Trophoblast cell (in vitro differentiated cells and primary cell): ENCODE data around the gene TSPAN4.
A peak's percentile ranks its signal among the peaks of the same experiment; 100 is the strongest.

Experiments
- DNase-seq, 2 donors: peaks; one replicate each; pipeline ENCODE4 v3.0.0-alpha.2; 2016
- H2AFZ ChIP-seq: 2 replicates; pipeline ENCODE4 v1.6.1; 2013; ENCODE audit warnings: low read length, moderate library complexity, mild to moderate bottlenecking; ENCODE audit not compliant: insufficient read depth, poor library complexity
- H2AK5ac ChIP-seq: 2 replicates; pipeline ENCODE4 v1.6.1; 2013; ENCODE audit warnings: mild to moderate bottlenecking, low read length
- H2BK120ac ChIP-seq: 2 replicates; pipeline ENCODE4 v1.6.1; 2013; ENCODE audit warnings: low read length, mild to moderate bottlenecking, moderate library complexity; ENCODE audit not compliant: insufficient read depth, poor library complexity
- H2BK12ac ChIP-seq: 2 replicates; pipeline ENCODE4 v1.6.1; 2013; ENCODE audit warnings: mild to moderate bottlenecking, low read length, moderate library complexity
- H2BK5ac ChIP-seq: 2 replicates; pipeline ENCODE4 v1.6.1; 2013; ENCODE audit warnings: low read length, low read depth, moderate library complexity, mild to moderate bottlenecking; ENCODE audit not compliant: poor library complexity
- H3K14ac ChIP-seq: 2 replicates; pipeline ENCODE4 v1.6.1; 2013; ENCODE audit warnings: mild to moderate bottlenecking, low read length
- H3K18ac ChIP-seq: 2 replicates; pipeline ENCODE4 v1.6.1; 2013; ENCODE audit warnings: mild to moderate bottlenecking, low read length
- H3K23ac ChIP-seq: 2 replicates; pipeline ENCODE4 v1.6.1; 2013; ENCODE audit warnings: low read length
- H3K27ac ChIP-seq: 2 replicates; pipeline ENCODE4 v1.5.1; 2013; ENCODE audit warnings: low read depth, mild to moderate bottlenecking, inconsistent platforms, low read length, moderate library complexity
- H3K27me3 ChIP-seq: 2 replicates; pipeline ENCODE4 v1.6.1; 2013; ENCODE audit warnings: inconsistent platforms, mild to moderate bottlenecking, low read length, moderate library complexity; ENCODE audit not compliant: insufficient read depth
- H3K36me3 ChIP-seq, 2 experiments: 1 replicate in 1 of 2; 2 replicates in 1 of 2; pipeline ENCODE4 v1.6.1; 2013; ENCODE audit warnings: low read length in 2 of 2, mild to moderate bottlenecking in 2 of 2, moderate library complexity in 1 of 2; ENCODE audit not compliant: insufficient read depth in 2 of 2, control insufficient read depth in 1 of 2
- H3K4ac ChIP-seq: 2 replicates; pipeline ENCODE4 v1.6.1; 2013; ENCODE audit warnings: low read depth, mild to moderate bottlenecking, low read length, moderate library complexity
- H3K4me1 ChIP-seq, 2 experiments: 1 replicate in 1 of 2; 2 replicates in 1 of 2; pipeline ENCODE4 v1.6.1; 2013; ENCODE audit warnings: low read length in 2 of 2, mild to moderate bottlenecking in 2 of 2, moderate library complexity in 1 of 2; ENCODE audit not compliant: insufficient read depth in 2 of 2, control insufficient read depth in 1 of 2
- H3K4me2 ChIP-seq: 2 replicates; pipeline ENCODE4 v1.6.1; 2013; ENCODE audit warnings: inconsistent platforms, mild to moderate bottlenecking, low read length, moderate library complexity
- H3K4me3 ChIP-seq: 2 replicates; pipeline ENCODE4 v1.5.1; 2013; ENCODE audit warnings: mild to moderate bottlenecking, low read depth, low read length, inconsistent platforms
- H3K79me1 ChIP-seq: one replicate; pipeline ENCODE4 v1.6.1; 2013; ENCODE audit warnings: low read length
- H3K79me2 ChIP-seq: 2 replicates; pipeline ENCODE4 v1.6.1; 2013; ENCODE audit warnings: low read length, mild to moderate bottlenecking; ENCODE audit not compliant: control insufficient read depth, insufficient read depth, poor library complexity
- H3K9ac ChIP-seq: 2 replicates; pipeline ENCODE4 v1.6.1; 2013; ENCODE audit warnings: mild to moderate bottlenecking, low read length
- H3K9me3 ChIP-seq: 2 replicates; pipeline ENCODE4 v1.6.1; 2013; ENCODE audit warnings: low read depth, mild to moderate bottlenecking, control low read depth, inconsistent platforms, low read length; ENCODE audit not compliant: insufficient read depth
- H4K12ac ChIP-seq: 2 replicates; pipeline ENCODE4 v1.6.1; 2013; ENCODE audit warnings: low read depth, mild to moderate bottlenecking, low read length, moderate library complexity
- H4K8ac ChIP-seq: 2 replicates; pipeline ENCODE4 v1.6.1; 2013; ENCODE audit warnings: low read depth, mild to moderate bottlenecking, low read length, moderate library complexity
- H4K91ac ChIP-seq: one replicate; pipeline ENCODE4 v1.6.1; 2013; ENCODE audit warnings: low read depth, mild to moderate bottlenecking, low read length, moderate library complexity
- WGBS: extraction: QIAGEN DNeasy Blood & Tissue Kit; methylation state at CpG from one replicate; pipeline ENCODE4 v1.1.7; 2013; ENCODE audit warnings: missing lambda C conversion rate; ENCODE audit not compliant: insufficient read length, insufficient coverage; ENCODE audit errors: extremely low coverage; 5-methylcytosine and 5-hydroxymethylcytosine counted together

TSPAN4 gene

DNA sequence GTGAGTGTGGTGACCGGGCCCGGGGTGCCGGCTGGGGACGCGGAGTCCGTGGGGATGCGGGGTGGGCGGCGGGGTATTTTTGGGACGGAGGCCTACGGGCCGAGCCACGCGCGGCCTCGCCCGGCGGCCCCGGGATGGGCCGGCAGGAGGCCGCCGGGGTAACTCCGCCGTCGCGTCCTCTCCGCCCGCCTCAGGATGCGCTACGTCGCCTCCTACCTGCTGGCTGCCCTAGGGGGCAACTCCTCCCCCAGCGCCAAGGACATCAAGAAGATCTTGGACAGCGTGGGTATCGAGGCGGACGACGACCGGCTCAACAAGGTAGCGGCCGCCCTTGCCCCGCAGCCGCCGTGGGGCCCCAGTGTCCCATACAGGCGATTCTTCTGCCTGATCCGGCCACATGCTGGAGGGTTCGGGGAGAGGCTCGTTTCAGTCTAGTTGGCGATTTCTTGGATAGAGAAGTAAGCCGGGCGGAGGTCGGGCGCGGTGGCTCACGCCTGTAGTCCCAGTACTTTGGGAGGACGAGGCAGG is 32.5 kb upstream of the TSPAN4 start:
- peaks cover 29 to 31% of the 10 kb centered on the region in 2 experiments for H3K36me3 ChIP-seq
- H2BK120ac ChIP-seq, result peak overlapping the region; percentile 13
- H3K79me2 ChIP-seq, result peaks cover 23% of the 10 kb centered on the region
- peak overlapping the region; percentile 98 for H3K4ac ChIP-seq
- peak overlapping the region; percentile 80 for H3K4me2 ChIP-seq
- H4K91ac ChIP-seq, result peak overlapping the region; percentile 85
- peak overlapping the region; percentile 93 for H2AK5ac ChIP-seq
- DNase-seq, result peak in 1 of 2 donors; percentile 38
- peak overlapping the region; percentile 27 for H2BK12ac ChIP-seq
- no peaks in the 10 kb centered on the region for H3K27me3 ChIP-seq
- no CpG with 5 or more reads among the region's 55 CpGs for WGBS
- H4K12ac ChIP-seq, result peak overlapping the region; percentile 71
- peak overlapping the region; percentile 66 for H4K8ac ChIP-seq
- H3K4me3 ChIP-seq, result peak overlapping the region; percentile 95
- peaks cover 2% of the 10 kb centered on the region for H3K9me3 ChIP-seq
- H2BK5ac ChIP-seq, result no peak overlapping the region
- peak overlapping the region; percentile 80 for H3K18ac ChIP-seq
- H3K23ac ChIP-seq, result no peak overlapping the region
- H3K4me1 ChIP-seq, result peaks cover 12 to 17% of the 10 kb centered on the region in 2 experiments
- H3K9ac ChIP-seq, result peak overlapping the region; percentile 80
- H3K27ac ChIP-seq, result peak overlapping the region; percentile 61
- peaks cover 19% of the 10 kb centered on the region for H3K79me1 ChIP-seq
- H3K14ac ChIP-seq, result peak overlapping the region; percentile 88
- peak overlapping the region; percentile 54 for H2AFZ ChIP-seq

DNA sequence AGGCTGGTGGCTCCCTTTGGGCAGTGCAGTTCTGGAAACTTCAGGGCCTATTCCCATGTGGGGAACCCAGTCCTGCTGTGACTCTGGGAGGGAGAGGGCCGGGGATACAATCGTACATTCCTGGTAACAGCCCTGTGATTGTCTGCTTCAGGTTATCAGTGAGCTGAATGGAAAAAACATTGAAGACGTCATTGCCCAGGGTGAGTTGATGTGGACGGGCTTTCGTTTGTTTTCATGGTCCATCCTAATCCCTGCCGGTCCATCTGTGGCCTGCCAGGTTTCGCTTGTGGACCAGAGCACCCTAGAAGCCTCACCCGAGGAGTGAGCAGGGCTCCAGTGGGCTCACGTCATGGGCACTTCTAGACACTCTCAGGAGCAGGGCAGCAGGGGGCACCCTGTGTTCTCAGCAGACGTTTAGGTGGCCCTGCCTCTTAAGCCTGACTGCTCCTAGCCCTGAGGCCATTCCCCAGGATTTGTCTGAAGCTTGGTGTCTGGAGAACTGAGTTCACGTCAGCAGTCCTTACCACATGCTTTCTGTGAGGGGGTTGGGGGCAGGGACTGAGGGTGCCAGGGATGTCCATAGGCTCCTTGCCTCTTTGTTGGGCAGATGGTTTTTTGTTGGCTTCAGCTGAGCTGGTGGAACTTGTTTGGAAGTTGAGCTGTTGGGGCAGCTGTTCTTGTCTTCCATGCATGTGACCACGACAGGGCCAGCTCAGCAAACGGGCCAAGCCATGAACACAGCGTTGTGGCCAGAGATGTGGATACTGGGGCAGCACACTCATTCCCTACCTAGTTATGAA is 31.0 kb upstream of the TSPAN4 start:
- Histone ChIP-seq H4K8ac (no peak overlapping the region), H3K4me1 (peaks cover 9 to 17% of the 10 kb centered on the region in 2 experiments), H4K91ac (no peak overlapping the region), H3K4ac (peak overlapping the region; percentile 43), H2AFZ (no peak overlapping the region), H3K4me3 (no peak overlapping the region), H2AK5ac (no peak overlapping the region), H3K36me3 (peaks cover 31% of the 10 kb centered on the region in 2 experiments), H3K14ac (no peak overlapping the region), H3K27me3 (no peaks in the 10 kb centered on the region), H3K23ac (no peak overlapping the region), H4K12ac (no peak overlapping the region), H3K18ac (peak overlapping the region; percentile 42), H3K9ac (no peak overlapping the region), H2BK5ac (no peak overlapping the region), H2BK12ac (no peak overlapping the region), H3K4me2 (peak overlapping the region; percentile 80), H2BK120ac (no peak overlapping the region), H3K79me2 (peaks cover 19% of the 10 kb centered on the region), H3K79me1 (peaks cover 14% of the 10 kb centered on the region), H3K27ac (no peak overlapping the region), H3K9me3 (peaks cover 2% of the 10 kb centered on the region)
- no peak for DNase-seq
- WGBS, result no CpG with 5 or more reads among the region's 14 CpGs

DNA sequence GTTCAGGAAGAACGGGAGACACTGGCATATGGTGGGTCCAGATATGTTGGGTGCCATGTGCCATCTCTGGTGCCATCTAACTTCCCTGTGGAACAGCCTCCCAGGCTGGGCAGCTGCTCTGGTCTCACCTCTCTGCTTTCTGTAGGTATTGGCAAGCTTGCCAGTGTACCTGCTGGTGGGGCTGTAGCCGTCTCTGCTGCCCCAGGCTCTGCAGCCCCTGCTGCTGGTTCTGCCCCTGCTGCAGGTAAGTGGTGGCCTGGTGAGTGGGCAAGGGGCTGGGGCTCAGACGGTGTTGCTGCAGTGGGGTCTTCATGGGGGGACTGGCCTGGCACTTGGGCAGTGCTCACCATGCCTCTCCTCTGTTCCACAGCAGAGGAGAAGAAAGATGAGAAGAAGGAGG is 30.3 kb upstream of the TSPAN4 start:
- Histone ChIP-seq H3K23ac (no peak overlapping the region), H3K18ac (no peak overlapping the region), H3K36me3 (peaks cover 31% of the 10 kb centered on the region in 2 experiments), H3K27ac (no peak overlapping the region), H4K8ac (no peak overlapping the region), H3K27me3 (no peaks in the 10 kb centered on the region), H4K12ac (no peak overlapping the region), H3K14ac (no peak overlapping the region), H2BK120ac (no peak overlapping the region), H2BK5ac (no peak overlapping the region), H3K4me1 (peaks cover 9 to 17% of the 10 kb centered on the region in 2 experiments), H3K4me2 (no peak overlapping the region), H4K91ac (no peak overlapping the region), H2AFZ (no peak overlapping the region), H3K4me3 (no peak overlapping the region), H2AK5ac (no peak overlapping the region), H3K79me1 (peaks cover 14% of the 10 kb centered on the region), H2BK12ac (no peak overlapping the region), H3K9me3 (peaks cover 2% of the 10 kb centered on the region), H3K9ac (no peak overlapping the region), H3K79me2 (peaks cover 19% of the 10 kb centered on the region), H3K4ac (no peak overlapping the region)
- no CpG with 5 or more reads among the region's 3 CpGs for WGBS
- DNase-seq, result no peak

DNA sequence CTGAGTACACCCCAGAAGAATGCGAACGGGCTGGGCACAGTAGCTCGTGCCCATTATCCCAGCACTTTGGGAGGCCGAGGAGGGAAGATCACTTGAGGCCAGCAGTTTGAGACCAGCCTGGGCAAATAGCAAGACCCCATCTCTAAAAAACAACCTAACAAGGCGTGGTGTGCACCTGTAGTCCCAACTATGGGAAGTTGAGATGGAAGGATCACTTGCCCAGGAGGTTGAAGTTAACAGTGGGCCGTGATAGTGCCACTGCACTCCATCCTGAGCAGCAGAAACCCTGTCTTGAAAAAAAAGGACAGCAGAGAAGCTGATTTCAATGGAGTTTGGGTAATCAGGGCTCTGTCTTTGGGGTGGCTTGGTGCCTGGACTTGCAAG is 29.6 kb upstream of the TSPAN4 start:
- Histone ChIP-seq H3K9ac (no peak overlapping the region), H3K14ac (no peak overlapping the region), H2AFZ (no peak overlapping the region), H4K8ac (no peak overlapping the region), H3K36me3 (peaks cover 31% of the 10 kb centered on the region in 2 experiments), H3K4me2 (no peak overlapping the region), H3K4me3 (no peak overlapping the region), H3K79me2 (peaks cover 19% of the 10 kb centered on the region), H3K27ac (no peak overlapping the region), H3K23ac (no peak overlapping the region), H3K4me1 (peaks cover 9 to 17% of the 10 kb centered on the region in 2 experiments), H4K12ac (no peak overlapping the region), H3K4ac (no peak overlapping the region), H4K91ac (no peak overlapping the region), H3K18ac (no peak overlapping the region), H2BK5ac (no peak overlapping the region), H2BK120ac (no peak overlapping the region), H2BK12ac (no peak overlapping the region), H3K79me1 (peaks cover 14% of the 10 kb centered on the region), H3K9me3 (peaks cover 2% of the 10 kb centered on the region), H3K27me3 (no peaks in the 10 kb centered on the region), H2AK5ac (no peak overlapping the region)
- no CpG with 5 or more reads among the region's 6 CpGs for WGBS
- no peak for DNase-seq
